Omental fat pad (tissue), 4 donors: Measurements from ENCODE around the gene NUDT13. TPM values are rescaled to one million over a fixed set of nuclear protein-coding genes. Genes with fewer than 3 reads are reported as not detected.
A peak's percentile ranks its signal among the peaks of the same experiment; 100 is the strongest.

Experiments
- ATAC-seq: fragments of 150-250 bp; one replicate; pipeline ENCODE4 v1.9.1; 2016; ENCODE audit warnings: mild to moderate bottlenecking, moderate library complexity; ENCODE audit not compliant: low FRiP score
- DNase-seq: peaks from one replicate; pipeline ENCODE4 v3.0.0-alpha.2; 2019; ENCODE audit warnings: low spot score
- total RNA-seq, 4 donors: library from RNA; depleted of rRNA; stranded (reverse); fragments of >200 nt; gene quantifications; one replicate each; pipeline ENCODE4 v1.1.0, GENCODE V29; 2016
- TF ChIP-seq, protein P1 (sequence below), 3 donors: fragments of 450-650 bp; IDR thresholded peaks; one replicate each; pipeline ENCODE4 v1.5.1; 2016 to 2017; ENCODE audit warnings: antibody characterized with exemption in 3 of 3, mild to moderate bottlenecking in 3 of 3, moderate library complexity in 2 of 3

NUDT13 gene
- total RNA-seq, 4 donors from 2014 or later, result 1.6 to 2.4 (median 2.2) TPM

DNA sequence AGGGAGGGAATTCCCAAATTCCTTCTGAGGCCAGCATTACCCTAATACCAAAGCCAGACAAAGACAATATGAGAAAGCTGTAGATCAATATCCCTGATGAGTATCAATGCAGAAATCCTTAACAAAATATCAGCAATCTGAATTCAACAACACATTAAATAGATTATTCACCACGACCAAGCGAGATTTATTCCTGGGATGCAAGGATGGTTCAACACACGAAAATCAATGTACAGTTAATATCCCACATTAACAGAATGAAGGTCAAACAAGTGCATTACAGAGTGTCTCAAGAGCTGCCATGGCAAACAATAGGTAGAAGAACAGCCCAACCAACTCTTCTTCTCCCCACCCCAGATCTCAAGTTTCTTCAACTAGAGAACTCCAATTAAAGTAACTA lies 51.4 kb downstream of the NUDT13 start:
- DNase-seq (no peak), ATAC-seq (no peak)
- TF ChIP-seq, protein P1, sequence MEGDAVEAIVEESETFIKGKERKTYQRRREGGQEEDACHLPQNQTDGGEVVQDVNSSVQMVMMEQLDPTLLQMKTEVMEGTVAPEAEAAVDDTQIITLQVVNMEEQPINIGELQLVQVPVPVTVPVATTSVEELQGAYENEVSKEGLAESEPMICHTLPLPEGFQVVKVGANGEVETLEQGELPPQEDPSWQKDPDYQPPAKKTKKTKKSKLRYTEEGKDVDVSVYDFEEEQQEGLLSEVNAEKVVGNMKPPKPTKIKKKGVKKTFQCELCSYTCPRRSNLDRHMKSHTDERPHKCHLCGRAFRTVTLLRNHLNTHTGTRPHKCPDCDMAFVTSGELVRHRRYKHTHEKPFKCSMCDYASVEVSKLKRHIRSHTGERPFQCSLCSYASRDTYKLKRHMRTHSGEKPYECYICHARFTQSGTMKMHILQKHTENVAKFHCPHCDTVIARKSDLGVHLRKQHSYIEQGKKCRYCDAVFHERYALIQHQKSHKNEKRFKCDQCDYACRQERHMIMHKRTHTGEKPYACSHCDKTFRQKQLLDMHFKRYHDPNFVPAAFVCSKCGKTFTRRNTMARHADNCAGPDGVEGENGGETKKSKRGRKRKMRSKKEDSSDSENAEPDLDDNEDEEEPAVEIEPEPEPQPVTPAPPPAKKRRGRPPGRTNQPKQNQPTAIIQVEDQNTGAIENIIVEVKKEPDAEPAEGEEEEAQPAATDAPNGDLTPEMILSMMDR (IDR thresholded peaks at IDR 0.05), result no peak

DNA sequence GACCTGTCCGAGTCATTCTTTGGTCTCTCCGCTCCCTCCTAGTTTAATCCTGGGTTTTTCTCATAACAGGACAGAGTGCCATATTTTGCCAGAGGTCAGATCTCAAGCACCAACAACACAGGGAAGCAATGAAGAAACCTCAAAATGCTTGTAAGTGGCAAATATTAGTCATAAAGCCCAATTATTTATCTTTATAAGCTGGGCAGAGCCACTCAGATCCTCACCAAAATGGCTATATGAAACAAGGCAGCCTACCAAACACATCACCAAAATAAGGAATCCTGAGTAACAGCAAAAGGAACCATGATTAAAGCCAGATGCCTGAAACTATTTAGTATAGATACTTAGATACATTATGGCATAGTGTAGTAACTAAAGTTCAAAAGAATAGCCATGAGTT lies 52.8 kb downstream of the NUDT13 start:
- ATAC-seq, result no peak
- TF ChIP-seq, protein P1 (IDR thresholded peaks at IDR 0.05), result no peak
- no peak for DNase-seq

DNA sequence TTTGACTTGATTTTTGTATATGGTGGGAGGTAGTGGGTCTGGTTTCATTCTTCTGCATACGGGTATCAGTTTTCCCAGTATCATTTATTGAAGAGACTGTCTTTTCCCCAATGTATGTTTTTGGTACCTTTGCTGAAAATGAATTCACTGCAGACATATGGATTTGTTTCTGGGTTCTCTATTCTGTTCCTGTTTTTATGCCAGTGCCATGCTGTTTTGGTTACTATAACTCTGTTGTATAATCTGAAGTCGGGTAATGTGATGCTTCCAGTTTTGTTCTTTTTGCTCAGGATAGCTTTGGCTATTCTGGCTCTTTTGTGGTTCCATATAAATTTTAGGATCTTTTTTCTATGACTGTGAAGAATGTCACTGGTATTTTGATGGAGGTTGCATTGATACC lies 56.7 kb downstream of the NUDT13 start:
- TF ChIP-seq, protein P1 (IDR thresholded peaks at IDR 0.05), result no peak
- no peak for ATAC-seq
- no peak for DNase-seq

DNA sequence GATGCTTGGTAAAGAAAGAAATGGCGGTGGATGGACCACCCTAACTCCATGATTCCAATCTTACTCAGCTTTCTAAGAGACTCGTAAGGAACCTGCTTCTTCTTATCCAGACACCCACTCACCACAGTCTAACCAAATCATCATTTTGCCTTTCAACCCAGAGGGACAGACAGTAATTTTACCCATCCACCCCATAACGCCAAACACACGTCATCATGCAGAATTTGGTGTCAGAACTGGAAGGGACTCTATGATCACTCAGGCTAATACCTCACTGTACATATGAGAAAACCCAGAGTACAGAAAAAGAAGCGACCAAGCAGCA lies 57.2 kb downstream of the NUDT13 start:
- DNase-seq, result no peak
- TF ChIP-seq, protein P1 (IDR thresholded peaks at IDR 0.05), result no peak
- ATAC-seq, result peak; percentile 22

DNA sequence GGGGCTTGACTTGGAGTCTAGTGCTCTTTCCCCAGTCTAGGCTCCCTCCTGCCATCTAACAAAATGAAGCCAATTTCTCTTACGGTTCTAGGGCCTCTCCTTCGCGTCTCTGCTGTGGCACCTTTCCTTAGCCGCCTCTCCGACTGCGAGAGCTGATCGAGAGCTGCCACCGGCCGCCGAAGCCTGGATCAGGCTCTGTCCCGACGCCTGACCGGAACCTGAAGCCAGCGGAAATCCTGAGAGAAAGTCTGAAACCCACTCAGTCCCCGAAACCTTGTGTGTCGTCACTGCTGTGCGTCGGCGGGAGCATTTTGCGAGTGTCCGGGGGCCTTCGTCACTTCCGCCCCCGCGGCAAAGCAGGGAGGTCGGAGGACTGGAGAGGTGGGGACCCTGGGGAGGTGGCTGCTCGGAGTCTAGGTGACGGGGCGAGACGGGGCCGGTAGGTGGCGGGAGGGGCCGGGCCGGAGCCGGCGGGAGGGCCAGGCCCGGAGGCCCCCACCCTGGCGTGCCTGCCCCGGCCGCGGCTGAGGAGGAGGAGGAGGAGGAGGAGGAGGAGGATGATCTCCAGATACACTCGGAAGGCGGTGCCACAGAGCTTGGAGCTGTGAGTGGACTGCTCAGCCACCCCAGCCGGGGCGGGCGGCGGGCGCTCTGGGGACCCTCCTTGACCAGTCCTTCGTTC lies 57.7 kb downstream of the NUDT13 start, which contains the start of the genes ECD and FAM149B1:
ECD (minus strand) TSS at position 226 of the 682 bp plus-strand sequence. CDS start 4,071 bp downstream, outside the sequence.
FAM149B1 (plus strand) TSS at position 337 of the 682 bp plus-strand sequence; CDS start at position 558, 221 bp downstream.
- ATAC-seq (peak; percentile 99), DNase-seq (peak; percentile 81)
- TF ChIP-seq, protein P1 (IDR thresholded peaks at IDR 0.05), result no peak

DNA sequence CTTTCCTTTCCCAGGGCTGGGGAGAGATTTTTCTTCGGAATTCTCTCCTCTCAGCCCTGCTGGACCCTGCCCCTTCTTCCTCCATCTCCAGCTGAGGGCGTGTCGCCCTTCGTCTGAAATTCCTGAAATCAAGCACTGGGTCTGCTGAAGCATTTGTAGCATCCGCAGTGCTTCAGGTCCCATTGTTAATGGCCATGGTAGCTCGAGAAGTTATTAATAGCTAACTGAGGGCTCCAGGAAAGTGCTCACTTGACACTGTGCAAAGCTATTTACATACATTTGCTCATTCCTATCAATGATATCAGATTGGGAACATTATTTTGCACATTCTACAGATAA lies 58.2 kb downstream of the NUDT13 start:
- ATAC-seq (no peak), DNase-seq (no peak)
- TF ChIP-seq, protein P1 (IDR thresholded peaks at IDR 0.05), result no peak

DNA sequence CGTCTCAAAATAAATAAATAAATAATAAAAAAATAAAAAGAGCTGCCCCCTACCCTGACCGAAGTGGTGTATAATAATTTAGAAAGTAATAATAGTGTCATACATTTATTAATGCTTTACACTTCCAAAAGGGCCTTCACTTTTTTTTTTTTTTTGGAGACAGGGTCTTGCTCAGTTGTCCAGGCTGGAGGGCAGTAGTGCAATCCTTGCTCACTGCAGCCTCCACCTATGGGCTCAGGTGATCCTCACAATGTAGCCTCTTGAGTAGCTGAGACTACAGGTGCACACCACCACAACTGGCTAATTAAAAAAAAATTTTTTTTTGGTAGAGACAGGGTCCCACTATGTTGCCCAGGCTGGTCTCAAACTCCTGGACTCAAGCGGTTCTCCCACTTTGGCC lies 59.1 kb downstream of the NUDT13 start:
- no peak for ATAC-seq
- DNase-seq, result no peak
- TF ChIP-seq, protein P1 (IDR thresholded peaks at IDR 0.05), result no peak
